Measurements from ENCODE around the gene TNFRSF4. TPM values are rescaled to one million over a fixed set of nuclear protein-coding genes. Genes with fewer than 3 reads are reported as not detected.
A peak's percentile ranks its signal among the peaks of the same experiment; 100 is the strongest.

Gene TNFRSF4
- total and polyA plus RNA-seq, 2 of the 13 experiments (the other 11 are each of a cell fraction or from before 2014, with no cell fraction given), result not detected

DNA sequence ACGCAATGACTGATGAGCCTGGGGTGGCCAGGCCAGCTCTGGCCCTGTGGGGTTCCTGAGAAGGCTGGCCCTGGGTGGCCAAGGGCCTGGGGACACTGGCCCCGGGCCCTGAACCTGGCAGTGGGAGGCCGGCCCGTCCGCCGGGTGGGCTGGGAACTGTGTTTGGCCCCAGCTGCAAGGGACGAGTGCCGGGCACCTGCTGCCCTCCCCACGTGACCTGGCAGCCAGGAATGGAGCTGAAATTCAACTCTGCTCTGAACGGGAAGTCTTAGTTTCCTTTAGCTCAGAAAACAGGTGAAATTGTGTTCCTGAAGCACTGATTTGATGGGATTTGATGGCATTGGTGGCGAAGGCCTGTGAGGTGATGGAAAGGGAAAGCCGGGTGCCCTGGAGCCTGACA lies 48.5 kb downstream of the TNFRSF4 start (continued):
- TF ChIP-seq CREM (IDR thresholded peaks at IDR 0.05) (no peak), CREM (CRISPR knock-in tag; IDR thresholded peaks at IDR 0.05) (no peak), ZNF232 (CRISPR knock-in tag; IDR thresholded peaks at IDR 0.05; ENCODE audit: borderline replicate concordance) (no peak), ZIK1 (CRISPR knock-in tag; IDR thresholded peaks at IDR 0.05; ENCODE audit: borderline replicate concordance, low read depth) (no peak), FLYWCH1 (CRISPR knock-in tag; IDR thresholded peaks at IDR 0.05) (no peak), ESRRA (CRISPR knock-in tag; IDR thresholded peaks at IDR 0.05; ENCODE audit: low read depth) (0 out of 2 replicates have a peak, but pooled peaks have one; percentile 29), ZNF546 (CRISPR knock-in tag; conservative IDR thresholded peaks at IDR 0.05) (no peak), MTA3 (CRISPR knock-in tag; IDR thresholded peaks at IDR 0.05) (no peak), ELF1 (CRISPR knock-in tag; IDR thresholded peaks at IDR 0.05) (peak; percentile 12; the same call in 1 of the 2 replicates), SOX13 (IDR thresholded peaks at IDR 0.05) (no peak), SOX13 (CRISPR knock-in tag; conservative IDR thresholded peaks at IDR 0.05 in 1 of 2, IDR thresholded peaks at IDR 0.05 in 1 of 2) (no peak), MED13 (CRISPR knock-in tag; IDR thresholded peaks at IDR 0.05) (no peak), RBM39 (IDR thresholded peaks at IDR 0.05; ENCODE audit: low read depth, low read length, poor library complexity, severe bottlenecking) (peak; percentile 11), NKX3-1 (CRISPR knock-in tag; IDR thresholded peaks at IDR 0.05) (no peak), SKI (IDR thresholded peaks at IDR 0.05; ENCODE audit: partially characterized antibody) (no peak), HIVEP1 (CRISPR knock-in tag; IDR thresholded peaks at IDR 0.05) (no peak), KAT7 (CRISPR knock-in tag; IDR thresholded peaks at IDR 0.05; ENCODE audit: borderline replicate concordance) (no peak), FOXJ3 (CRISPR knock-in tag; IDR thresholded peaks at IDR 0.05; ENCODE audit: borderline replicate concordance) (no peak), HOXA9 (CRISPR knock-in tag; IDR thresholded peaks at IDR 0.05; ENCODE audit: borderline replicate concordance) (no peak), ZNF451 (CRISPR knock-in tag; IDR thresholded peaks at IDR 0.05) (no peak), ZNF224 (CRISPR knock-in tag; IDR thresholded peaks at IDR 0.05) (0 out of 2 replicates have a peak, but pooled peaks have one; percentile 40)
- TF ChIP-seq, protein P1, sequence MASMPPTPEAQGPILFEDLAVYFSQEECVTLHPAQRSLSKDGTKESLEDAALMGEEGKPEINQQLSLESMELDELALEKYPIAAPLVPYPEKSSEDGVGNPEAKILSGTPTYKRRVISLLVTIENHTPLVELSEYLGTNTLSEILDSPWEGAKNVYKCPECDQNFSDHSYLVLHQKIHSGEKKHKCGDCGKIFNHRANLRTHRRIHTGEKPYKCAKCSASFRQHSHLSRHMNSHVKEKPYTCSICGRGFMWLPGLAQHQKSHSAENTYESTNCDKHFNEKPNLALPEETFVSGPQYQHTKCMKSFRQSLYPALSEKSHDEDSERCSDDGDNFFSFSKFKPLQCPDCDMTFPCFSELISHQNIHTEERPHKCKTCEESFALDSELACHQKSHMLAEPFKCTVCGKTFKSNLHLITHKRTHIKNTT (CRISPR knock-in tag; IDR thresholded peaks at IDR 0.05), result no peak
- TF ChIP-seq, protein P2, sequence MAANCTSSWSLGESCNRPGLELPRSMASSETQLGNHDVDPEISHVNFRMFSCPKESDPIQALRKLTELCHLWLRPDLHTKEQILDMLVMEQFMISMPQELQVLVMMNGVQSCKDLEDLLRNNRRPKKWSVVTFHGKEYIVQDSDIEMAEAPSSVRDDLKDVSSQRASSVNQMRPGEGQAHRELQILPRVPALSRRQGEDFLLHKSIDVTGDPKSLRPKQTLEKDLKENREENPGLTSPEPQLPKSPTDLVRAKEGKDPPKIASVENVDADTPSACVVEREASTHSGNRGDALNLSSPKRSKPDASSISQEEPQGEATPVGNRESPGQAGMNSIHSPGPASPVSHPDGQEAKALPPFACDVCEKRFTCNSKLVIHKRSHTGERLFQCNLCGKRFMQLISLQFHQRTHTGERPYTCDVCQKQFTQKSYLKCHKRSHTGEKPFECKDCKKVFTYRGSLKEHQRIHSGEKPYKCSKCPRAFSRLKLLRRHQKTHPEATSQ (CRISPR knock-in tag; IDR thresholded peaks at IDR 0.05; ENCODE audit: borderline replicate concordance), result no peak
- TF ChIP-seq, protein P3, sequence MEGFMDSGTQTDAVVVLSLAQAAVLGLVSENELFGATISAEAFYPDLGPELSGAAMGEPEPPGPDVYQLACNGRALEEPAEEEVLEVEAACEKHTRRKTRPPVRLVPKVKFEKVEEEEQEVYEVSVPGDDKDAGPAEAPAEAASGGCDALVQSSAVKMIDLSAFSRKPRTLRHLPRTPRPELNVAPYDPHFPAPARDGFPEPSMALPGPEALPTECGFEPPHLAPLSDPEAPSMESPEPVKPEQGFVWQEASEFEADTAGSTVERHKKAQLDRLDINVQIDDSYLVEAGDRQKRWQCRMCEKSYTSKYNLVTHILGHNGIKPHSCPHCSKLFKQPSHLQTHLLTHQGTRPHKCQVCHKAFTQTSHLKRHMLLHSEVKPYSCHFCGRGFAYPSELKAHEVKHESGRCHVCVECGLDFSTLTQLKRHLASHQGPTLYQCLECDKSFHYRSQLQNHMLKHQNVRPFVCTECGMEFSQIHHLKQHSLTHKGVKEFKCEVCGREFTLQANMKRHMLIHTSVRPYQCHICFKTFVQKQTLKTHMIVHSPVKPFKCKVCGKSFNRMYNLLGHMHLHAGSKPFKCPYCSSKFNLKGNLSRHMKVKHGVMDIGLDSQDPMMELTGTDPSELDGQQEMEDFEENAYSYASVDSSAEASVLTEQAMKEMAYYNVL (CRISPR knock-in tag; IDR thresholded peaks at IDR 0.05; ENCODE audit: borderline replicate concordance), result no peak
- TF ChIP-seq, protein P4, sequence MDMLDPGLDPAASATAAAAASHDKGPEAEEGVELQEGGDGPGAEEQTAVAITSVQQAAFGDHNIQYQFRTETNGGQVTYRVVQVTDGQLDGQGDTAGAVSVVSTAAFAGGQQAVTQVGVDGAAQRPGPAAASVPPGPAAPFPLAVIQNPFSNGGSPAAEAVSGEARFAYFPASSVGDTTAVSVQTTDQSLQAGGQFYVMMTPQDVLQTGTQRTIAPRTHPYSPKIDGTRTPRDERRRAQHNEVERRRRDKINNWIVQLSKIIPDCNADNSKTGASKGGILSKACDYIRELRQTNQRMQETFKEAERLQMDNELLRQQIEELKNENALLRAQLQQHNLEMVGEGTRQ (IDR thresholded peaks at IDR 0.05; ENCODE audit: low read depth, low read length), result peak; percentile 69
- TF ChIP-seq, protein P4 (CRISPR knock-in tag; IDR thresholded peaks at IDR 0.05; ENCODE audit: borderline replicate concordance), result peak; percentile 78; the same call in 1 of the 2 replicates
